GM23248 (cell line): Measurements from ENCODE around the gene SBK3.

ENCODE experiments used
- EZH2 ChIP-seq: fragments of 200-600 bp; sonication (generic); IDR thresholded peaks from 2 replicates; pipeline ENCODE4 v1.6.1; 2018; ENCODE audit warnings: antibody characterized with exemption, mild to moderate bottlenecking; ENCODE audit not compliant: insufficient read depth, poor library complexity, severe bottlenecking
- EZH2phosphoT487 ChIP-seq: fragments of 200-600 bp; sonication (generic); IDR thresholded peaks from 2 replicates; pipeline ENCODE4 v1.6.1; 2018; ENCODE audit warnings: antibody characterized with exemption, moderate library complexity, mild to moderate bottlenecking, low read depth; ENCODE audit not compliant: insufficient read depth

- TF ChIP-seq EZH2 = no peak
- no peak for TF ChIP-seq EZH2phosphoT487
These were observed 46.2 kb upstream of the SBK3 start for GRCh38 chr19:55591555-55591954.
